OCI-LY7 (cell line): ENCODE measurements around the gene GABRG3. TPM values are rescaled to one million over a fixed set of nuclear protein-coding genes. Genes with fewer than 3 reads are reported as not detected.

Experiments used
- BruUV-seq: library from RNA; stranded (reverse); fragments of 400-500 nt; replicated peaks from 2 replicates; lab custom pipeline; 2021; lab: Mats Ljungman, UMichigan
- CTCF ChIA-PET: fragments of 300-600 bp; sonication (Branson Sonifier 250); formaldehyde crosslinking; loops from one replicate; lab custom pipeline; 2022; ENCODE audit warnings: antibody characterized with exemption; ENCODE audit not compliant: unreplicated experiment; lab: Charles Lee
- POLR2A ChIA-PET: fragments of 300-600 bp; sonication (Branson Sonifier 250); formaldehyde crosslinking; loops from one replicate; lab custom pipeline; 2022; ENCODE audit warnings: antibody characterized with exemption; lab: Charles Lee
- DNase-seq: peaks from one replicate; pipeline ENCODE4 v3.0.0-alpha.2; 2015; ENCODE audit warnings: low spot score
- H2AFZ ChIP-seq: fragments of 200-600 bp; sonication (generic), shearing (Covaris generic); 2 replicates; pipeline ENCODE4 v1.6.1; 2014; ENCODE audit warnings: mild to moderate bottlenecking, antibody characterized with exemption, low read length, moderate library complexity
- H3K27ac ChIP-seq: fragments of 200-600 bp; sonication (generic); 2 replicates; pipeline ENCODE4 v1.5.1; 2014; ENCODE audit warnings: mixed run types, low read depth, mild to moderate bottlenecking, moderate library complexity, low read length, inconsistent platforms; ENCODE audit not compliant: poor library complexity, severe bottlenecking
- H3K36me3 ChIP-seq: fragments of 200-600 bp; sonication (generic); 2 replicates; pipeline ENCODE4 v1.6.1; 2014; ENCODE audit warnings: mild to moderate bottlenecking, antibody characterized with exemption, low read length, moderate library complexity, mixed read lengths; ENCODE audit not compliant: insufficient read depth
- H3K4me1 ChIP-seq: fragments of 200-600 bp; sonication (generic); 2 replicates; pipeline ENCODE4 v1.5.1; 2014; ENCODE audit warnings: mild to moderate bottlenecking, low read length; ENCODE audit not compliant: insufficient read depth, poor library complexity, severe bottlenecking
- H3K4me2 ChIP-seq: fragments of 200-600 bp; sonication (generic); 2 replicates; pipeline ENCODE4 v1.6.1; 2014; ENCODE audit warnings: mild to moderate bottlenecking, low read length
- H3K4me3 ChIP-seq: fragments of 200-600 bp; sonication (generic); 2 replicates; pipeline ENCODE4 v1.5.1; 2014; ENCODE audit warnings: mild to moderate bottlenecking, low read depth, low read length; ENCODE audit not compliant: poor library complexity, severe bottlenecking
- H3K79me2 ChIP-seq: fragments of 200-600 bp; sonication (generic); 2 replicates; pipeline ENCODE4 v1.6.1; 2016; ENCODE audit warnings: low read depth, mild to moderate bottlenecking, low read length, moderate library complexity, mixed read lengths; ENCODE audit not compliant: insufficient read depth
- H3K9me2 ChIP-seq: fragments of 200-600 bp; sonication (generic); 2 replicates; pipeline ENCODE4 v1.6.1; 2016; ENCODE audit warnings: mild to moderate bottlenecking, low read length, mixed read lengths; ENCODE audit not compliant: insufficient read depth
- H3K9me3 ChIP-seq: fragments of 200-600 bp; sonication (generic); 2 replicates; pipeline ENCODE4 v1.6.1; 2014; ENCODE audit warnings: mild to moderate bottlenecking, mixed run types, low read length, mixed read lengths
- H4K20me1 ChIP-seq: fragments of 200-600 bp; sonication (generic); 2 replicates; pipeline ENCODE4 v1.6.1; 2014; ENCODE audit warnings: mild to moderate bottlenecking, antibody characterized with exemption, low read length, moderate library complexity, mixed read lengths; ENCODE audit not compliant: insufficient read depth
- EZH2phosphoT487 ChIP-seq: fragments of 200-600 bp; sonication (generic); IDR thresholded peaks from 2 replicates; pipeline ENCODE4 v1.6.1; 2018; ENCODE audit warnings: low read depth, borderline replicate concordance, mild to moderate bottlenecking, mixed run types, antibody characterized with exemption, low read length, moderate library complexity, mixed read lengths
- intact Hi-C: fragments of 100-400 bp; cut with micrococcal nuclease; formaldehyde crosslinking; loops from one replicate; pipeline ENCODE4 v1.10.0; 2022; ENCODE audit not compliant: unreplicated experiment
- total RNA-seq, 2 experiments: library from RNA; depleted of rRNA in 1 of 2; stranded (reverse); fragments of >200 nt in 1 of 2; shearing (Covaris generic) in 1 of 2; gene quantifications; 2 replicates each; pipeline ENCODE4 v1.2.3, GENCODE V29; 2014 to 2022
- TF ChIP-seq, protein P1 (sequence below): fragments of 200-600 bp; sonication (generic); conservative IDR thresholded peaks from 2 replicates; pipeline ENCODE4 v1.5.1; 2014; ENCODE audit warnings: mild to moderate bottlenecking, antibody characterized with exemption, low read length, moderate library complexity, mixed read lengths

The GABRG3 gene
- total RNA-seq, 2 experiments from 2014 or later: not detected

DNA sequence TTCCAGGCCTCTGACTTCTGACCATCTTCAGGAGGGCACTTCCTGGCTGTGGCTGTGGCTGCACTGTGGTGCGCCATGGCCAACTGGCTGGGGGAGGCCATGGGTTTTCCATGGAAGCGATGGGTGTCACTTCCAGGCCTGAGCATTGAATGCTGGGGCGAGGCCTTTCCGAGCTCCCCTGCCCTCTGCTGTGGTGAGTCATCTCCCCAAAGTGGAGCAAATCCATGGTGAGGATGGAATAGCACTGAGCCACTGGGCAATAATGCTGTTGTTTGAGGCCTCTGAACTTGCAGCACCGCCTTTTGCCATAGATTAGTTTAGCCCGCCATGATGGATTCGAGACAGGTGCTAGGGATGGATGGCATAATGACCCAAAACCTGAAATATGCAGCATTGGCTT is 155.5 kb downstream of the GABRG3 start:
- no peaks in the 10 kb centered on the region for H3K36me3 ChIP-seq
- intact Hi-C loops: no loop called here
- no peaks in the 10 kb centered on the region for H4K20me1 ChIP-seq
- H3K79me2 ChIP-seq: no peaks in the 10 kb centered on the region
- no peak for DNase-seq
- TF ChIP-seq EZH2phosphoT487: no peak
- TF ChIP-seq, protein P1, sequence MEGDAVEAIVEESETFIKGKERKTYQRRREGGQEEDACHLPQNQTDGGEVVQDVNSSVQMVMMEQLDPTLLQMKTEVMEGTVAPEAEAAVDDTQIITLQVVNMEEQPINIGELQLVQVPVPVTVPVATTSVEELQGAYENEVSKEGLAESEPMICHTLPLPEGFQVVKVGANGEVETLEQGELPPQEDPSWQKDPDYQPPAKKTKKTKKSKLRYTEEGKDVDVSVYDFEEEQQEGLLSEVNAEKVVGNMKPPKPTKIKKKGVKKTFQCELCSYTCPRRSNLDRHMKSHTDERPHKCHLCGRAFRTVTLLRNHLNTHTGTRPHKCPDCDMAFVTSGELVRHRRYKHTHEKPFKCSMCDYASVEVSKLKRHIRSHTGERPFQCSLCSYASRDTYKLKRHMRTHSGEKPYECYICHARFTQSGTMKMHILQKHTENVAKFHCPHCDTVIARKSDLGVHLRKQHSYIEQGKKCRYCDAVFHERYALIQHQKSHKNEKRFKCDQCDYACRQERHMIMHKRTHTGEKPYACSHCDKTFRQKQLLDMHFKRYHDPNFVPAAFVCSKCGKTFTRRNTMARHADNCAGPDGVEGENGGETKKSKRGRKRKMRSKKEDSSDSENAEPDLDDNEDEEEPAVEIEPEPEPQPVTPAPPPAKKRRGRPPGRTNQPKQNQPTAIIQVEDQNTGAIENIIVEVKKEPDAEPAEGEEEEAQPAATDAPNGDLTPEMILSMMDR: no peak
- no peaks in the 10 kb centered on the region for H3K4me1 ChIP-seq
- H3K4me2 ChIP-seq: no peak overlapping the region
- no peak overlapping the region for H3K27ac ChIP-seq
- H2AFZ ChIP-seq: no peak overlapping the region
- no peaks in the 10 kb centered on the region for H3K9me3 ChIP-seq
- no TSS peak for BruUV-seq
- CTCF ChIA-PET: no interaction called here
- POLR2A ChIA-PET: no interaction called here
- no peak overlapping the region for H3K4me3 ChIP-seq
- no peaks in the 10 kb centered on the region for H3K9me2 ChIP-seq

DNA sequence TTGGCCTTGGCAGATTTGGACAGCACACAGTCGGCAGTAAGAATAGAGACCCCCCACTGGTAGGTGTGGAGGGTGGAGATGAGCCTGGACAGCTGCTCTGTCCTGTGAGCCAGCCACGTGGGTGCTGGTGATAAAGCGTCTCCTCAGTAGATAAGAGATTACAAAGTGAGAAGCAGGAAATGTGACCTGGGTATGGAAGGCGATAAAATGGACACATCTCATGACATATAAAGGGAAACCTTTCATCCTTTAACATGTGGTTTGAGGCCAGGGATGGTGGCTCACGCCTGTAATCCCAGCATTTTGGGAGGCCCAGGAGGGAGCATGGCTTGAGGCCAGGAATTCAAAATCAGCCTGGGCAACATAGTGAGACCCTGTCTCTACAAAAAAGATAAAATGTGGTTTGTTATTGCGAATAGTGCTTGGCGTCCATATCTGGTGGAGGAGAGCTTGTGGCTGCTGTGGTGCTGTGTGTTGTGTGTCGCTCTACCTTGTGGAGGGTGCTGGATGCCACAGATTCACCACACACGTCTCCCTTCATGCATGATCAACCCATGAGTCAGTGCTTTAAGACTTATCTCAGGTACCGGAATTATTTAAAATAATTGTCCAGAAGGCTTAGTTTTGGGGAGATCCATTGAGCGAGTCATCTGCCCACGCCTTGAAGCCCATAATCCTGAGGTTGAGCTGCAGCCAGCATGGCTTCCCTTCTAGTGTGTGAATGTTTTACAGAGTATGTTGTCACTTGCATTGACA is 157.0 kb downstream of the GABRG3 start:
- DNase-seq: no peak
- H3K27ac ChIP-seq: no peak overlapping the region
- TF ChIP-seq, protein P1: no peak
- no peak for TF ChIP-seq EZH2phosphoT487
- no peak overlapping the region for H3K4me3 ChIP-seq
- intact Hi-C loops: no loop called here
- H3K4me1 ChIP-seq: no peaks in the 10 kb centered on the region
- H3K4me2 ChIP-seq: no peak overlapping the region
- no peaks in the 10 kb centered on the region for H3K79me2 ChIP-seq
- POLR2A ChIA-PET: no interaction called here
- no TSS peak for BruUV-seq
- no peaks in the 10 kb centered on the region for H3K36me3 ChIP-seq
- CTCF ChIA-PET: no interaction called here
- H4K20me1 ChIP-seq: no peaks in the 10 kb centered on the region
- no peaks in the 10 kb centered on the region for H3K9me3 ChIP-seq
- H2AFZ ChIP-seq: no peak overlapping the region
- no peaks in the 10 kb centered on the region for H3K9me2 ChIP-seq

DNA sequence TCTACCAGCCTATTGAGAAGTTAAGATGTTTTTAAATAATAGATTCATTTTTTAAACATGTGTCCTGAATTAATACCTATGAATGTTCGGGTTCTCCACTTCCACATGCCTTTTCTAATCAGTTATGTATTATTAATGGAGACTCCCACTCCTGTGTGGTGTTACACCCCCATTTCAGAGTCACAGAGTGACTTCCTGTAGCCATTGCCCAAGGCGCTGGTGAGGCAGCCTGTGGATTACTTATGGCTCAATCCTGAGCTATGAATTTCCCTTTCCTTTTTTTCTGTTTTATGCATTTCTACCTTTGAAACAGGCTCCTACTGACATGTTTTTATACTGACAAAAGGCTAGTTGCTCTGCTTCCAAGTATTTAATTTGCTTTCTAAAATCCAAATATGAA is 162.3 kb downstream of the GABRG3 start:
- no TSS peak for BruUV-seq
- H4K20me1 ChIP-seq: no peaks in the 10 kb centered on the region
- DNase-seq: no peak
- ChIA-PET POLR2A (no interaction called here), CTCF (no interaction called here)
- no peaks in the 10 kb centered on the region for H3K36me3 ChIP-seq
- no peaks in the 10 kb centered on the region for H3K79me2 ChIP-seq
- H3K27ac ChIP-seq: no peak overlapping the region
- no peaks in the 10 kb centered on the region for H3K9me3 ChIP-seq
- no peaks in the 10 kb centered on the region for H3K9me2 ChIP-seq
- no peak overlapping the region for H3K4me2 ChIP-seq
- intact Hi-C loops: no loop called here
- no peak overlapping the region for H2AFZ ChIP-seq
- TF ChIP-seq, protein P1: no peak
- no peak for TF ChIP-seq EZH2phosphoT487
- no peaks in the 10 kb centered on the region for H3K4me1 ChIP-seq
- no peak overlapping the region for H3K4me3 ChIP-seq
